SHP77 (cell line): ENCODE measurements around the gene MAN1C1.

Experiments used
- DNase-seq, 2 experiments: peaks; one replicate each; lab custom pipeline; 2025; lab: John Stamatoyannopoulos, UW

MAN1C1 gene

DNA sequence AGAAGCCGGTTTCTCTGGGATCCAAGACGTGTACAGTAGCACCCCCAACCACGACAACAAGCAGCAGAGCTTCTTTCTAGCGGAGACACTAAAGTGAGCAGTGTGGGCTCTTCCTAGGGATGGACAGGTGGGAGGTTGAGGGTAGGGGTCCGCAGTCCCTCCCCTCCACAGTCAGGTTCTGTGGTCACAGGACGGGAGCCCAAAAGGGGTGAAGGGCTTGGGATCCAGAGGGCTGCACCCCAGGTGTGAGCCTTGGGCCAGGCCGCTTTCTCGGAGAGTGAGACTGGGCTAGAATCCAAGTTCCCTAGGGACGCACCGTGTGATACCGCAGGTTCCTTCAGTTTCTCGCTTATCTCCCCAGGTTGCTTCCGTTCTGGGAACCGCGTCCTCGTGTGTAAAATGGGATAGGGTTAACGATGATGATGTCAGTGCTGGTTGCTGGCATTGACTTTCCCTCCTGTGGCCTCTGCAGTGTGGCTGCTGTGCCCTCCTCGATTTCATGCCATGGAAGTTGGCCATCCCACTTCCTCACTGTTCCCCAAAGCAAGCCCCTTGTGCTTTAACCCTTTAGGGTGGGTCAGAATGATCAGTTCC is 166.1 kb downstream of the MAN1C1 start:
- DNase-seq = no peak

GRCh38 chr1:25784575-25785051 is 168.0 kb downstream of the MAN1C1 start:
- DNase-seq = no peak

- DNase-seq = no peak
Measured at GRCh38 chr1:25785333-25786067, 168.9 kb downstream of the MAN1C1 start.

DNA sequence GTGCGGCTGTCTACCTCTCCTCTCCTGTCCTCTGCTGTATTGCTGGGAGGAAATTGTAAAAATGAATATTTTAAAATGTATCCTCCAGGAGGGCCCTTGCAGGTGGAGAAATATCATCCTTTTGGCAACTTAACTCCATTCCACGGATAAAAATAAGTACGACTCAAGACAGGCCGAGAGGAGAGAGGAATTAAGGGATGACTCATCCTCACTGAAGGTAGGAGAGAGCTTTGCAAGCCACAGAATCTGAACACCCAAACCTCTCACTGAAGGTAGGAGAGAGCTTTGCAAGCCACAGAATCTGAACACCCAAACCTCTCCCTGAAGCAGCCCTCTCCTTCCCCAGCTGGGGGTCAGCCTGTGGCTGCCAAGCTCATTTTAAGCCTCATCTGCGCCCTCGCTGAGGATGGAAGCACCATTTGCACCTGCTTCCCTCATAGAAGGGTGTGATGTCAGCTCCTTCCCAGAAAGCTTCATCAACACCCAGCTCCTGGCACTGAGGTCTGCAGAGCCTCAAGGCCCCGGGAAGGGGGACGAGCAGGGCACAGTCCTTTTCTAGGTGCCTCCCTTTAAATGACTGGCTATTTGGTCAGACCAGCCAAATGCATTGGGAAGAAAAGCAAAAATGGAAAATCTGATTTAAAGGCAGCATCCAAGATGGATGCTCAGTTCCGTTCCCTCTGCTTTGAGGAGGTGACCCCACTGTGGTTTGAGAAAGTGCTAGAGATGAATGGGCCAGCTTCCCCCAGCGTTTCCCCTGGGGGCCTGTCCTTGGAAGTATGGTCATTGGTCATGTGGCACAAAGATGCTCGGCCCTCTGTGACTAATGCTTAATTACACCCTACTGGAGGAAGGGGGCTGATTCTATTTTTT is 170.5 kb downstream of the MAN1C1 start:
- DNase-seq = no peak

GRCh38 chr1:25787760-25788166 is 171.2 kb downstream of the MAN1C1 start:
- DNase-seq = no peak

GRCh38 chr1:25790472-25790871 is 173.9 kb downstream of the MAN1C1 start:
- no peak for DNase-seq

DNA sequence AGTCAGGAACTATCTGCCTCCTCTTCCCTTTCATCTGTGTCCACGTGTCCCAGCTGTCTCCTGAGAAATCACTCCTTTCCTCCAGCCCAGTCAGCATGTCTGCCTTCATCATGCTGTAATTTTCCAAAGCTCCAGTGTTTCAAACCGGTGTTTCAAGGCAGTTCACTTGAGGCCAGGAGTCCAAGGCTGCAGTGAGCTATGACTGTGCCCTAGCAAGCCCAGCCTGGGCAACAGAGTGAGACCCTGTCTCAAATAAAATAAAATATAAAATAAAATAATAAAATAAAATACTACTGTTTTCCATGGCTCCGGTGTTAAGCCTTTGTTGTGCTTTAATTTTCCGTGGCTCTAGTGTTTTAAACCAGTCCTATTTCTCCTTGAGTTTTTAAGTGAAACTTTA is 175.5 kb downstream of the MAN1C1 start:
- no peak for DNase-seq

DNA sequence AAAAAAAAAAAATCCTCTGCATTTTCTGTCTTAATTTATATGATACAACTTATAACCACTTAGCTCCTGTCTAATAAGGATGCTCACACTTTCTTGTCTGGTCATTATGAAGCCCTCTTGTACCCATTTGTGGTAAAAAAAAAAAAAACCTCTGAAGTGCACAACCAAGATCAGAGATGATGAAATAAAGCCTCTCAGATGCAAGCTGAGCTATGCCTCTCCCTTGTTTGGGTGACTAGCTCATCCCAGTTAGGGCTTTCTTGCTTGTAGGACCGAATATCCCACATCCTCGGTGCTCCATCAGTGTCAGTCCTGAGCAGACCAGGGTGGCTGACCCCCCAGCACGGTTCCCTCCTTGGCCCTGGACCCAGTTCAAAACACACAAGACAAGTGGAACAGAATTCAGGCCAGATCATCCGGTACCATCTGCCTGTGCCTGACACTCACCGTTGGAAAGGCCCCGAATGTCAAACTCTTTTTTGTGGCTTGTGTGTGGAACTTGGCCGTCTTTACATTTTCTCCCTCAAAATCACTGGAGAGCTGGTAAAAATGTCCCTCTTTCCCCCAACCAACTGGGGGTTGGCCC is 177.1 kb downstream of the MAN1C1 start:
- DNase-seq = no peak

- no peak for DNase-seq
Measured at GRCh38 chr1:25794325-25794724, 177.7 kb downstream of the MAN1C1 start.

DNA sequence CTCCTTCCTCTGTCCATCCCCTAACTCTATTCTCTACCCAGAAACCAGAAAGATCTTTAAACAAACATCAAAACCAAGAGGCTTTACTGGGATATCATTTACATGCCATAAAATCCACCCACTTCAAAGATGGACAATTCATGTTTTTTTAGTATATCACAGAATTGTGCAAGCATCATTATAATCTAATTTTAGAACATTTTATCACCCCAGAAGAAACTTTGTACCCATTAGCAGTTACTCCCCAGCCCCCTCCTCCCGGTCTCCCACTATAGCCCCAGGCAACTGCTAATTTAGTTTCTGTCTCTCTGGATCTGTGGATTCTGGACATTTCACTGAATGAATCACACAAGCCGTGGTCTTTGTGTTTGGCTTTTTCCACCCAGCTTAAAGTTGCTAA is 178.6 kb downstream of the MAN1C1 start:
- no peak for DNase-seq

DNA sequence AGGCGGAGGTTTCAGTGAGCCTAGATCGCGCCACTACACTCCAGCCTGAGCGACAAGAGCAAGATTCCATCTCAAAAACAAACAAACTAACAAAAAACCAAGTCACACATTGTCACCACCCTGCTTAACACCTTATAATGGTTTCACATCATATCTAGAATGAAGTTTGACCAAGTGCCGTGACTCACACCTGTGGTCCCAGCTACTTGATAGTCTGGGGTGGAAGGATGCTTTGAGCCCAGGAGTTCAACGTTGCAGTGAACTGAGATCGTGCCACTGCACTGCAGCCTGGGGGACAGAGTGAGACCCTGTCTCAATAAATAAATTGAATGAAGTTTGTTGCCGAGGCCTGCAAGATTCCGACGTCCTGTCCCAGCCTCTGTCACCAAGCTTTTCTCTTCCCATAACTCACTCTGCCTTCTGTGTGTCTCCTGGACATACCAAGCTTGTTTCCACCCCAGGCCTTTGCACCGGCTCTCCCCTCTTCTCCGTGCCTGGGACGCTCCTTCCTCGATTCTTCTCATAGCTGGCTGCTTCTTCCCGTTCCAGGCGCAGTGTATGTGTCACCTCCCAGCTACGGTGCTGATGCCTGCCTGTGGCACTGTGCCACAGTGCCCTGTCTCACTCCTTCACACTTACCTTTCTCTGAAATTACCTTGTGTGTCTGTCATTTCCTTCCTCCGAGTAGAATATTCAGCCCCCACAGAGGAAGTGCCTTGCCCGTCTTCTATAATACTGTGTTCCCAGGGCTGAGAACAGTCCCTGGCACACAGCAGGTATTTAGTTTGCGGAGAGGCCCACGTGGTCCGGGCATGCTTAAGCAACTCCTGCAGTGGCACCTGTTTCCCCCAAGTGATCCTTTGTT is 179.6 kb downstream of the MAN1C1 start:
- DNase-seq = peak; percentile 63 to 70

DNA sequence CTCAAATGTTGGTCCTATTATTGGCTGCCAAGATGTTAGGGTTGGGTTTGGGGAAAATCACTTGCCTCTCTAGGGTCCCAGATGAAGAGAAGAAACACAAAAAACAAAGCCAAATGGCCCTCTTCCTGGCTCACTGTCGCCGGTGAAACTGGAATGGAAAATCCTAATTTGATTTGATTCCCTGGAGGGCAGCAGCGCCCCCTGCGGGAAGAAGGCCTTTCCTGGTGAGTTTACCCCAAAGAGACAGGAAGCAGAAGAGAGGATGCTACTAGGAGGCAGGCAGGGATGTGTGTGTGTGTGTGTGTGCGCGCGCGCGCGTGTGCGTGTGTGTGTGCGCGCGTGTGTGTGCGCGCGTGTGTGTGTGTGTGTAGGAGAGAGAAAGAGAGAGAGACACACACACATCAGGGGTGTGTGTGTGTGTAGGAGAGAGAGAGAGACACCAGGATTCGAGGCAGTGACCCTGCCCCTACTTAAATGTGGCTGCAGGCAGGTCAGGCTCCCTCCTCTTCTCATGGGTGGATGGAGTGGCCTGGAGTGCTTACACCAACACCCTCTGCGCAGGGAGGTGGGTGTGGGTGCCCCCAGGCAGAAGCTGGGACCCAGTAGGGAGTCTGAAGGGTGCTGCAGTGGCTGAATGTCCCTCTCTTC is 180.3 kb downstream of the MAN1C1 start:
- peak; percentile 82 to 87 for DNase-seq

DNA sequence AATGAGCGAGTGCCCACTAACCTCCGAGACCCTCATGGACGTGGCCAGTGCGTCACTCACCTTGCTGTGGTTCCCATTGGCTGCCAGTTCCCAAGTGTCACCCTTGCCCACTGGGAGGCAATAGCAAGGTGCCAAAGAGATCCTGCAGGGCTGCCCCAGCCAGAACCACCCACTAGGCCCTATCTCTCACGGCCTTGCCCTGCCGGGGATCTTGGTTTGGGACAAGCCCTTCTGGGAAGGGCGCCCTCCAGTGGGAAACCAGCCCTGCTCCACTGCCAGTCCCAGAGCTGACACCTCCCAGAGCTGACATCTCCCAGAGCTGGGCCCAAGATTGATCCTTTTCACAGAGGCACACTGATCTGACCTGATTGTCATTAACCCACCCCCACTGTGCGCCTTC is 181.3 kb downstream of the MAN1C1 start:
- no peak for DNase-seq

DNA sequence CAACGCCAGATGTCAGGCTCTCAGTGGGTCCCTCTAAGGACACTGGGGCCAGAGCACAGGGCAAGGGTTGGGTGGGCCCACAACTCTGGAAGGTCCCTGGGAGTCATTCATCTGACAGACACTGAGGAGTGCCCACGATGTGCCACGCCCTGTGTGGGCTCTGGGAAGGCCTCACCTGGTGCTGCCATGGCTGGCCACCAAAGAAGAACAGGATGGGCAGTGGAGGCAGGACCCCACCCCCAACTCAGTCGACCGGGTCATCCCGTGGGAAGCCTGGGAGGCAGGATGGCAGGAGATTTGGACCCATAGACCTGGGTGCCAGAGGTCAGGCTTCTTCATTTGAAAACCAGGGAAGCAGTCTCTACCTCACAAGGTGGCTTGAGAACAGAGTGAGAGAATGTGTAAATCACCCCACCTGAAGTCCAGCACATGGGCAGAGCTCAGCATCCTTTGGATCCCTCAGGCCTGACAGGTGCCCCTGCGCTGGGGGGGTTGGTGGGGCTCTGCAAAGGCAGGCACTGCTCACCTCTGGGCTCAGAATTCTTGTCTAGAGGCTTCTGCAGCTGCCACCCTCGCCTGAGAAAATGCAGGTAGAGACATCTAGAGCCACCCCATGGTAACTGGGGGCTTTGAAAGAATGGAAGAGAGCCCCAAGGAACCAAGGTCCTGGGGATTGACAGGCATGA is 182.2 kb downstream of the MAN1C1 start:
- DNase-seq = no peak

DNA sequence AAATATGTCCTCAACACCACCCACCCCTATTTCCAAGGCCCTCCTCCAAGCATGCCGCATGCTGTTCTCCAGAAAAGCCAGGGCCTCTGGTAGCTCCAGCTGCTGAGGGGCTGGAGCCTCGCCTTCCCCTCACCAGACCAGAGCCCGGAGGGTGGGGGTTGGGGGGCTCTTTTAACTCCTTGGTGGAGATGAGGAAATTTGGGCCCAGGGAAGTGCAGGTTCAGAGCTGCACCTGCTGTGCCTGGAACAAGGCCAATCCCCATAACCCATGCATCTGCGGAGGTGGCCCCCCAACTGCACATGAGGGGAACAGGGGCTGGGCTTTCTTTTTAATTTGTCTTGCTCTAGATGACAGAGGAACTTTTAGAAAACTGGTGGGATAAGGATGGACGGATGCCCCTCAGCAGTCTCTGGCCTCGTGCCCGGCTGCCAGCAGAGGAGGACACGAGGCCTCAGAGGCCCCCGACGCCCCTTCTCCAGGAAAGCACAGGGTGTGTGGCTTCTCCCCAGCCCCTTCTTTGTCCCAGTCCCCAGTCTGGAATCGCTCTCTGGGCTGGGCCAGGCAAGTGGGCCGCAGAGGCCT is 182.9 kb downstream of the MAN1C1 start:
- no peak for DNase-seq

GRCh38 chr1:25799935-25800702 is 183.5 kb downstream of the MAN1C1 start, which contains the start of gene SELENON:
Gene SELENON (plus strand): TSS chr1:25800193. CDS start chr1:25800231, 38 bp downstream.
- peak; percentile 20 to 63 for DNase-seq

GRCh38 chr1:25800703-25801377 is 184.2 kb downstream of the MAN1C1 start:
- DNase-seq = no peak

GRCh38 chr1:25802915-25803314 is 186.3 kb downstream of the MAN1C1 start:
- no peak for DNase-seq
